GM18508 (cell line): ENCODE measurements around the gene ELK3.

Experiments
- ATAC-seq: cut with Tn5 transposase; IDR thresholded peaks from one replicate; pipeline ENCODE4 v1.9.1; 2021; ENCODE audit warnings: moderate number of reproducible peaks; ENCODE audit not compliant: insufficient read depth, unreplicated experiment

Gene ELK3

GRCh38 chr12:96228566-96229248, 34.5 kb downstream of the ELK3 start:
- ATAC-seq = no peak

- no peak for ATAC-seq
Measured at GRCh38 chr12:96230646-96231045, 36.5 kb downstream of the ELK3 start.

DNA sequence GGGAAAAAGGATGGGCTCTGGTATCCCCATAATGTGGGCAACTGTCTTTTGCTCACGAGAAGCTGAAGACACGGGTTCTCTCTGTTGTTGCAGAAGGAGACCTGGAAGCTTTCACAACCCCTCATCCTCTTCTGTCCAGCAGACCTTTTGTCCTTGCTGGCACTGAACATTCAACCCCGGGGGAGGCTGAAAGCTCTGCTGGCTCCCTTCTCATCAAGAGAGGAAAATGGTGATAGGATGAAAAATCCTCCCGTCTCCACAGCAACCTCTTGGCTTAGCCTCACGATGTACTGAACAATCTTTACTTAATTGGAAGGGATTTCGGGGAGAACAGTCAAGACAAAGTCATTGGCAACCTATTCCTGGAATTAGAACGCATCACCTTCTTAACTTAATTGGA, 39.0 kb downstream of the ELK3 start:
- ATAC-seq = no peak

DNA sequence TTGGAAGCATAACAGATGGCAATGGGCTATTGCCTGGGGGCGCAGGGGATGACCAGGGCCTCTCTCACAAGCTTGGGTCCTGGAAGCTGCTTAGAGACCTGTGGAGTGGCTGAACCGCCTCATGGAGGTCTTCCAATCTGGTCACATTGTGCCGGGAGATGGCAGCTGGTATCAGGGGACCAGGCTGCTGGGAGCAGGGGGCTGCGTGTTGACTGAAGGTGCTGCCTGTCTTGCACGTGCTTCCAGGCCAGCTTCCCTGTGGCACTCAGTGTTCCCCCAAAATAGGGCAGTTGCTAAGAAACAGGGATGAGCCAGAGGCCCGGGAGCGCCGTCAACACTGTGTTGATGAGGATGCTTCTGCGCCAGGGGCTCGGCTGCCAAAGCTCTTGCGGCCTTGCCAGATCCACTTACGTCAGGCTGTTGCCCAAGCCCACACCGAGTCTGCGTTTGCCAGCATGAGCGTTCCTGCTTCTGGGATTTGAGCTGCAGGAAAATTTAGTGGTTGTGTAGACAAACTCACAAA, 39.8 kb downstream of the ELK3 start:
- ATAC-seq = no peak

- ATAC-seq = no peak
Measured at GRCh38 chr12:96234591-96235483, 40.7 kb downstream of the ELK3 start.

GRCh38 chr12:96235484-96235826, 41.3 kb downstream of the ELK3 start:
- no peak for ATAC-seq

- no peak for ATAC-seq
Measured at GRCh38 chr12:96236221-96236822, 42.1 kb downstream of the ELK3 start.

DNA sequence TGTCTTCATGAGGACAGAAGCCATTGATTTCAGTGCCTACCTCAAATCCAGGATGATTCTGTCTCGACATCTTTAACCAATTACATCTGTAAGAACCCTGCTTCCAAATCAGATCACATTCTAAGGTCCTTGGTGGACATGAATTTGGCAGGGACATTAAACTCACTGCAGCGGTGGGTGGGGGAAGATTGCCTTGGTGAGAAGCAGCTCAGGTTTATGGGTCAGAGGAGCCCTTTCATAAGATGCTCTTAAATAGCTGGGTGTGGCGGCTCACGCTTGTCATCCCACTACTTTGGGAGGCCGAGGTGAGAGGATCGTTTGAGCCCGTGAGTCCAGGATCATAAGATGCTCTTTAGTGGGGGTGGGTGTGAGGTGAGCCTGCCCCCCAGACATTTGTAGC, 42.9 kb downstream of the ELK3 start:
- no peak for ATAC-seq

- no peak for ATAC-seq
Measured at GRCh38 chr12:96237465-96238077, 43.4 kb downstream of the ELK3 start.

DNA sequence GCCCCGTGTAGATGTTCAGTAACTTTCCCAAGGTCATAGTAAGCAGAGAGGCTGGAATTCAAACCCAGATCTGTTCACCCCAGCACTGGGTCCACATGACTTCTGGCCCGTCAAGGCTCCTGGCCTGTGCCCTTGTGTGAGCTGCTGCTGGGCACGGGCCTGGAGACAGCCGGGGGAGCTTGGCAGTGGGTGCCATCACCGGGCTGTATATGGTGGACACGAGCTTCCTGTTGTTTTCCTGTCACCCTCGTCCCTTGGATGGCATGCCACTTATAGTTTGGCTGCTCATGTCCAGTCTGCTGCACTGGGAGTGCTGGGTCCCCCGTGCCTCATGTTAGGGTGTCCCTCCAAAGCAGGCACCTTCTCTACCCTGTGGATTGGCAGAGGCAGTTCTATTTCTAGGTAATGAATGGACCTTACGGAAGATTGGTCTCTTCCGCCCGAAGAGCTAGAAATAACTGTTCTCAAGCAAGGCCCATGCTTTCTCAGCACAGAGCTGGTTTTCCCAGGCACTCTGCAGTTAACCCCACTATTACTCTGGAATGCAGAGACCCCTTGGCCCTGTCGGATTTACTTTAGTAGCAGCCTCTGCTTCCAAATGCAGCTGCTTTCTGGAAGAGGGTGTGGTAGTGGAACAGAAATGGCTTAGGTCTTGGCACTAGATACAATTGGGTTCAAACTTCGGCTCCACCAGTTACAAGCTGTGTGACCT, 44.3 kb downstream of the ELK3 start:
- ATAC-seq = no peak

GRCh38 chr12:96239711-96240635, 45.8 kb downstream of the ELK3 start:
- ATAC-seq = no peak

DNA sequence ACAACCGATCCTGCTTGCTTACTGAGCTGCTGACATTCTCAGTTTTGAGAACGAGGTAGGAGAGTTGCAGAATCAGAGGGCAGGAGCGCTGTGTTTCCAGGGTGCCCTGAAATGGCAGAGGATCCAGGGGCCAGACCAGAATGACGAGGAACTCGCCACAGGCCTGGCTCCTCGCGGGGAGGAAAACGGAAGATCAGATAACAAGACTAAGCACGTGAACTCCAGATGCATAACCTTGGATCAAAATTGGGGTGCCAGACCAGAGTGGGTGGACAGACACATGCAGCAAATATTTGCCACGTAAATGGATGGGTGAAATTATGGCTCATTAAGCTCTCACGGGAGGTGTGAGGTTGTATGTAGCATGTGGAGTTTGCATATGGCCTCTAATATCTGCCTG, 46.5 kb downstream of the ELK3 start:
- no peak for ATAC-seq

DNA sequence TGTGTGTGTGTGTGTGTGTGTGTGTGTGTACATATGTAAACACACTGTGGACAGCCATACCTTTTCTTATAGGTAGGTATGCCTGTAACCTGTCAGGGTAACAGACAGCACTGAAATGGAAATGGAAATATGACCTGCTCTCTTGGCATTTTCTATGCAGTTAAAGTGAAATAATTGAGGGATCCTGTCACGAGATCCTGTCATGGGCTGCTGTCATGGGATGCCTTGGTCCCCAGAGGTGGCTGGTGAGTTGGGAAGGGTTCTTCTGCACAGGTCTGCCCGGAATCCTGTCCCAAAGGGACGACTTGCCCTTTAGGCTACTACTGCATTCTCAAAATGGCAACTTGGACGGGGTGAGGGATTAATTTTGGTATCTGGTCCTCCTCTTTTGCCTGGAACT, 47.3 kb downstream of the ELK3 start:
- no peak for ATAC-seq

DNA sequence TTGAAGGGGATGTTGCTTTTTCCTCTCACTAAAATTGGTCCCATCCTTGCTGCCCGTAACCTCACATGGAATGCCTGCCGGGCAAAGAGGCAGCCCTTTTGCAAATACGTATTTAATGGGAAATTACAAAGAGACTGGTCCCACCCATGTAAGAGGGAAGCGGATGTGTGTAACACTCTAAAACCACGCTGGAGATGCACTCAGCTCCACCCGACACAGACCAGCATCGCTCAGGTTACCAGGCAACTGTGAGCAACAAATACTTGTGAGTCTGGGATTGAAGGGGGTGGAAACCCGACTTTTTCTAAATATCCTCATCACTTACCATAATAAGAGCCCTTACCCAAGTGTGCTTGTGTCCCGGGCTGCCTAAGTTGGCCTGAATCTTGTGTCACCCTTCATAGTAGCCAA, 47.7 kb downstream of the ELK3 start:
- ATAC-seq = no peak

DNA sequence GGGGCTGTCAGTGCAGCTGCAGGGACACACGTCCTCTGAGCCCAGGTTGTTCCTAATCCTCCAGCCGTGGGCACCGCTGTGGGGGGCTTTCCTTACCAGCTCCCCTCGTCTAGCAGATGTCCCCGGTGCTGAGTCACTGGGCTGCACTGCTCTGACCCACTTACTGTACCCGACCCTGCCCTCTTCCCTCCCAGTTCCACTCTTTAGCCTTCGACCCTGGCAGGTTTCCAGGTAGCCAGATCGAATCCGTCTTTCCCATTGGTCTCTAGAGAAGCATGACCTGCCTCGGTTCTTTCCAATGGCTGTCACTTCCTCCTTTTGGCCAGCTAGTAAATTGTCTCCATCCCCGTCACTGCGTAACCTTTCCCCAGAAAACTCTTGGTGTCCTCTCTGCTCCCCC, 48.4 kb downstream of the ELK3 start:
- no peak for ATAC-seq

DNA sequence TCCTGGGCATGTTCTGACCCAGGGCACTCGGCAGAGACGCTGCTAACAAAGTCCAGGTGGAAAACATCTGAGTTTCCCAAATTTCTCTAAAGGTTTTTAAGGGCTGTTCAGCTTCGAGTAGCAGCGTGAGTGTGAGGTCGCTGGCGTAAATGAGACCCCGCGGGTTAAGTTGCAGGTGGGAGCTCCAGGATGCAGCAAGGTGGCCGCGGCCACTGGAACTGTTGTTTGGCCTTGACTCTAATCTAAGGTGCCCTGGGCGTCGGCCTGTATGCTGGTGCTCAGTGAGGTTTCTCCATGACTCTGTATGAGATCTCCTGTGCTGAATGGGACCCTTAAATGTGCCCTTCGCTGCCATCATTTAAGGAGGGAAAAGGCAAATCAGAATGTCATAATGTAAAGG, 50.7 kb downstream of the ELK3 start:
- ATAC-seq = no peak

- no peak for ATAC-seq
Measured at GRCh38 chr12:96246926-96247505, 52.8 kb downstream of the ELK3 start.

GRCh38 chr12:96247563-96247962, 53.4 kb downstream of the ELK3 start:
- no peak for ATAC-seq
